ENCODE data around the gene MRPL43. TPM values are rescaled to one million over a fixed set of nuclear protein-coding genes. Genes with fewer than 3 reads are reported as not detected.

MRPL43 gene
- total RNA-seq, 1 experiment from 2014 or later: 136 TPM

DNA sequence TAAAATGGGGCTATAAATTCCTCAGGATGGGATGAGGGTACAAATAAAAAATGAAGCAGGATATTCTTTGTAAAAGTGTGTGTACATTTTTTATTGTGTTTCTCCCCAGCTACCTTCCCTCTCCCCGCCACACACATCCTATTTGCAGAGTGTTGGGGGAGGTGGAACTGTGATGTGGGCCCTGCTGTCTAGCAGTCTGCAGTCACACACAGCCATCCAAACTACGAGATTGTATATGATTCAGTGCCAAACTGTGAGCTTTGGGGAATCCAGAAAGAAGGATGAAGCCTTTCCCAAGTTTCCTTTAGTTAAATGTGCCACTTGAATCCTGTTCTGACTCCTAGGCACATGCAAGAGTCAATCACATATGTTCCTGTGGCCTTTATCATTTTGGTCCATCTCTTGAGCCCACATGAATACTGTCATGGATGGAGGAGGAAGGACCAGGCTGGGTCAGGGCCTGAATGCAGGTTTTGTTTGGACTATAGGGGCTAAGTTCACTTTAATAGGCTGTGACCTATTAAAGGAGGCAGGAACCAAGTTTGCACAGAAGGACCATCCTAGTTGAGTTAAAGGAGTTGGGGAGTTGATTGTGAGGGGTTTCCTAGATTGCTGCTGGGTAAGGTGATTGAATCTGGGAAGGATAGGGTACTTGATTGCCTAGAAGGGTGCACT, 19.1 kb downstream of the MRPL43 start:
- intact Hi-C loops (cut with micrococcal nuclease): no loop called here
- Histone ChIP-seq H3K9ac (ENCODE audit: low read length) (peak overlapping the region; percentile 75; the same call in 1 of the 2 replicates), H3K4me2 (ENCODE audit: low read length) (peak overlapping the region; percentile 98), H3K27me3 (ENCODE audit: insufficient read depth, low read length) (no peaks in the 10 kb centered on the region), H2AFZ (ENCODE audit: low read depth, low read length, poor library complexity, severe bottlenecking) (no peak overlapping the region), H3K79me2 (ENCODE audit: insufficient read depth, low read length) (no peaks in the 10 kb centered on the region), H3K4me1 (ENCODE audit: control insufficient read depth in 1 of 2, insufficient read depth in 2 of 2, low read length in 2 of 2) (peaks cover 7 to 32% of the 10 kb centered on the region in 2 experiments; a peak in 3 of 4 replicates), H4K20me1 (ENCODE audit: insufficient read depth) (no peaks in the 10 kb centered on the region), H3K36me3 (ENCODE audit: control insufficient read depth in 1 of 2, insufficient read depth in 2 of 2, low read length in 2 of 2) (peaks cover 0 to 10% of the 10 kb centered on the region in 2 experiments; a peak in 2 of 4 replicates), H3K4me3 (replicated peaks in 1 of 2; ENCODE audit: low read depth in 1 of 2, low read length in 2 of 2) (no peak overlapping the region), H3K9me3 (ENCODE audit: control insufficient read depth in 1 of 2, insufficient read depth in 1 of 2, low read depth in 1 of 2, low read length in 2 of 2) (no peaks in the 10 kb centered on the region), H3K27ac (ENCODE audit: low read depth, low read length) (no peak overlapping the region), H3K9me2 (ENCODE audit: insufficient read depth) (no peaks in the 10 kb centered on the region)
- ChIA-PET POLR2A (no interaction called here), RAD21 (ENCODE audit: low non-redundant PET in 1 of 2, low total read pairs in 2 of 2, uncharacterized antibody in 2 of 2, unreplicated experiment in 2 of 2) (no interaction called here), CTCF (interaction anchor here (0.5 to 2.7 kb wide), 5 partner anchors 10 to 82 kb away, joined by 3 to 10 read pairs (median 3); no protein-coding TSS in a partner anchor)
- no peak for DNase-seq (ENCODE audit: low read depth, low spot score)
- TF ChIP-seq SP1 (IDR thresholded peaks at IDR 0.05; ENCODE audit: low read depth) (no peak), ELF1 (IDR thresholded peaks at IDR 0.05; ENCODE audit: borderline replicate concordance, low read depth) (no peak), JUND (IDR thresholded peaks at IDR 0.05) (no peak), EGR1 (IDR thresholded peaks at IDR 0.05; ENCODE audit: low read depth) (no peak), RAD21 (IDR thresholded peaks at IDR 0.05; ENCODE audit: low read depth) (no peak), CEBPB (IDR thresholded peaks at IDR 0.05; ENCODE audit: low read depth) (no peak), ZFX (IDR thresholded peaks at IDR 0.05) (no peak), YY1 (IDR thresholded peaks at IDR 0.05; ENCODE audit: extremely low read depth, insufficient replicate concordance, low read depth, low read length) (no peak), POLR2A (IDR thresholded peaks at IDR 0.05; ENCODE audit: borderline replicate concordance, extremely low read depth, insufficient read depth, insufficient read length) (no peak), SIN3A (IDR thresholded peaks at IDR 0.05; ENCODE audit: low read depth) (no peak), EZH2phosphoT487 (IDR thresholded peaks at IDR 0.05; ENCODE audit: borderline replicate concordance) (no peak), FOSL1 (IDR thresholded peaks at IDR 0.05; ENCODE audit: low read depth) (no peak)
- TF ChIP-seq, protein P1, sequence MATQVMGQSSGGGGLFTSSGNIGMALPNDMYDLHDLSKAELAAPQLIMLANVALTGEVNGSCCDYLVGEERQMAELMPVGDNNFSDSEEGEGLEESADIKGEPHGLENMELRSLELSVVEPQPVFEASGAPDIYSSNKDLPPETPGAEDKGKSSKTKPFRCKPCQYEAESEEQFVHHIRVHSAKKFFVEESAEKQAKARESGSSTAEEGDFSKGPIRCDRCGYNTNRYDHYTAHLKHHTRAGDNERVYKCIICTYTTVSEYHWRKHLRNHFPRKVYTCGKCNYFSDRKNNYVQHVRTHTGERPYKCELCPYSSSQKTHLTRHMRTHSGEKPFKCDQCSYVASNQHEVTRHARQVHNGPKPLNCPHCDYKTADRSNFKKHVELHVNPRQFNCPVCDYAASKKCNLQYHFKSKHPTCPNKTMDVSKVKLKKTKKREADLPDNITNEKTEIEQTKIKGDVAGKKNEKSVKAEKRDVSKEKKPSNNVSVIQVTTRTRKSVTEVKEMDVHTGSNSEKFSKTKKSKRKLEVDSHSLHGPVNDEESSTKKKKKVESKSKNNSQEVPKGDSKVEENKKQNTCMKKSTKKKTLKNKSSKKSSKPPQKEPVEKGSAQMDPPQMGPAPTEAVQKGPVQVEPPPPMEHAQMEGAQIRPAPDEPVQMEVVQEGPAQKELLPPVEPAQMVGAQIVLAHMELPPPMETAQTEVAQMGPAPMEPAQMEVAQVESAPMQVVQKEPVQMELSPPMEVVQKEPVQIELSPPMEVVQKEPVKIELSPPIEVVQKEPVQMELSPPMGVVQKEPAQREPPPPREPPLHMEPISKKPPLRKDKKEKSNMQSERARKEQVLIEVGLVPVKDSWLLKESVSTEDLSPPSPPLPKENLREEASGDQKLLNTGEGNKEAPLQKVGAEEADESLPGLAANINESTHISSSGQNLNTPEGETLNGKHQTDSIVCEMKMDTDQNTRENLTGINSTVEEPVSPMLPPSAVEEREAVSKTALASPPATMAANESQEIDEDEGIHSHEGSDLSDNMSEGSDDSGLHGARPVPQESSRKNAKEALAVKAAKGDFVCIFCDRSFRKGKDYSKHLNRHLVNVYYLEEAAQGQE (IDR thresholded peaks at IDR 0.05; ENCODE audit: low read depth): no peak
- TF ChIP-seq, protein P2, sequence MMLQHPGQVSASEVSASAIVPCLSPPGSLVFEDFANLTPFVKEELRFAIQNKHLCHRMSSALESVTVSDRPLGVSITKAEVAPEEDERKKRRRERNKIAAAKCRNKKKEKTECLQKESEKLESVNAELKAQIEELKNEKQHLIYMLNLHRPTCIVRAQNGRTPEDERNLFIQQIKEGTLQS (IDR thresholded peaks at IDR 0.05): no peak
- TF ChIP-seq, protein P3, sequence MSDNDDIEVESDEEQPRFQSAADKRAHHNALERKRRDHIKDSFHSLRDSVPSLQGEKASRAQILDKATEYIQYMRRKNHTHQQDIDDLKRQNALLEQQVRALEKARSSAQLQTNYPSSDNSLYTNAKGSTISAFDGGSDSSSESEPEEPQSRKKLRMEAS (IDR thresholded peaks at IDR 0.05): no peak
- no peak for ATAC-seq
- no TSS peak for BruUV-seq (replicated peaks)

All from HCT116 (cell line).